ENCODE results near the gene SUPT4H1. TPM values are rescaled to one million over a fixed set of nuclear protein-coding genes. Genes with fewer than 3 reads are reported as not detected.

The SUPT4H1 gene
- total and polyA plus RNA-seq, 9 of the 15 experiments (the other 6 are each of a cell fraction or from before 2014, with no cell fraction given), result 62.1 to 320 (median 117) TPM

GRCh38 chr17:58326609-58327362 is 25.2 kb downstream of the SUPT4H1 start:
- Histone ChIP-seq H3K9me1 (ENCODE audit: control insufficient read depth, insufficient read depth, low read length) (peaks cover 3% of the 10 kb centered on the region), H2AFZ (ENCODE audit: low read depth, low read length) (no peak overlapping the region), H3K4me2 (ENCODE audit: insufficient read depth, low read length) (no peak overlapping the region), H3K9ac (ENCODE audit: insufficient read depth in 1 of 2, low read depth in 2 of 2, low read length in 2 of 2) (peak overlapping the region in 1 of 2 experiments; percentile 53; a peak in 1 of 4 replicates), H3K4me1 (replicated peaks in 1 of 2; ENCODE audit: control insufficient read depth in 2 of 2, insufficient read depth in 2 of 2, low read length in 2 of 2) (peaks cover 17 to 59% of the 10 kb centered on the region in 2 experiments), H3K36me3 (ENCODE audit: control insufficient read depth, insufficient read depth, low read length) (peaks cover 23% of the 10 kb centered on the region), H4K20me1 (replicated peaks; ENCODE audit: control insufficient read depth, insufficient read depth, low read length) (peaks cover 33% of the 10 kb centered on the region), H3K4me3 (no peak overlapping the region), H3K27me3 (ENCODE audit: control insufficient read depth in 2 of 2, insufficient read depth in 2 of 2, low read length in 2 of 2) (no peaks in the 10 kb centered on the region), H3K27ac (ENCODE audit: extremely low read depth, low read depth, low read length) (no peak overlapping the region), H3K79me2 (ENCODE audit: control insufficient read depth, insufficient read depth, low read length) (peaks cover 42% of the 10 kb centered on the region), H3K9me3 (replicated peaks; ENCODE audit: control insufficient read depth, insufficient read depth, low read depth, low read length) (no peaks in the 10 kb centered on the region)
- FAIRE-seq (no peak), DNase-seq (ENCODE audit: extremely low read depth in 1 of 4, low spot score in 3 of 4) (no peak), ATAC-seq (no peak)
- BruUV-seq (replicated peaks), result no TSS peak
- POLR2A ChIA-PET, result interaction anchor here (0.8 to 3.2 kb wide), 22 partner anchors 8 to 305 kb away, joined by 3 to 42 read pairs (median 4); partner anchors contain the start of genes MPO and RNF43
- intact Hi-C loops (cut with micrococcal nuclease), result no loop called here
- in situ Hi-C loops (cut with MboI), result no loop called here
- 46% methylated on average over 8 of the region's 9 CpGs for WGBS (ENCODE audit: insufficient coverage, low coverage, missing lambda C conversion rate)
- CTCF ChIA-PET (ENCODE audit: low intra/inter-chr PET ratio), result no interaction called here
- TF ChIP-seq NFXL1 (CRISPR knock-in tag; IDR thresholded peaks at IDR 0.05) (peak; percentile 41; the same call in 1 of the 2 replicates), HIVEP1 (CRISPR knock-in tag; IDR thresholded peaks at IDR 0.05) (no peak), THAP12 (CRISPR knock-in tag; IDR thresholded peaks at IDR 0.05) (peak; percentile 57; the same call in 1 of the 2 replicates), TBL1XR1 (IDR thresholded peaks at IDR 0.05; ENCODE audit: low read length in 2 of 2) (0 out of 4 replicates have a peak, but pooled peaks of 1 of the 2 experiments have one; percentile 36), RBM22 (IDR thresholded peaks at IDR 0.05; ENCODE audit: low read depth, low read length, poor library complexity, severe bottlenecking) (peak; percentile 90), CHD1 (IDR thresholded peaks at IDR 0.05; ENCODE audit: low read length) (no peak), KDM2B (CRISPR knock-in tag; IDR thresholded peaks at IDR 0.05) (no peak), HDAC3 (IDR thresholded peaks at IDR 0.05; ENCODE audit: borderline replicate concordance, partially characterized antibody) (no peak), ZNF75A (CRISPR knock-in tag; IDR thresholded peaks at IDR 0.05) (no peak), ESRRB (CRISPR knock-in tag; IDR thresholded peaks at IDR 0.05; ENCODE audit: borderline replicate concordance) (no peak), HNRNPUL1 (IDR thresholded peaks at IDR 0.05; ENCODE audit: low read length) (0 out of 2 replicates have a peak, but pooled peaks have one; percentile 21)
